Lower lobe of right lung (tissue), 2 donors: Measurements from ENCODE around the gene FAM171A2. TPM values are rescaled to one million over a fixed set of nuclear protein-coding genes. Genes with fewer than 3 reads are reported as not detected.
A peak's percentile ranks its signal among the peaks of the same experiment; 100 is the strongest.

ENCODE experiments used
- ATAC-seq, 2 donors: fragments of 200-7000 bp; cut with Tn5 transposase; one replicate each; pipeline ENCODE4 v1.9.1; 2020 to 2022; ENCODE audit warnings: mild to moderate bottlenecking in 2 of 2, moderate library complexity in 2 of 2
- DNase-seq: peaks from one replicate; pipeline ENCODE4 v3.0.0-alpha.2; 2020
- H3K27ac ChIP-seq: fragments of 200-600 bp; one replicate; pipeline ENCODE4 v1.8.0; 2022
- H3K27me3 ChIP-seq: fragments of 200-600 bp; one replicate; pipeline ENCODE4 v1.8.0; 2022; ENCODE audit warnings: low read depth
- H3K36me3 ChIP-seq: fragments of 200-600 bp; one replicate; pipeline ENCODE4 v1.8.0; 2022; ENCODE audit warnings: mild to moderate bottlenecking
- H3K4me1 ChIP-seq: fragments of 200-600 bp; one replicate; pipeline ENCODE4 v1.8.0; 2022
- H3K4me3 ChIP-seq: fragments of 200-600 bp; one replicate; pipeline ENCODE4 v1.8.0; 2022; ENCODE audit warnings: mild to moderate bottlenecking
- H3K9me3 ChIP-seq: fragments of 200-600 bp; one replicate; pipeline ENCODE4 v1.8.0; 2022
- CTCF ChIP-seq: fragments of 200-600 bp; IDR thresholded peaks from one replicate; pipeline ENCODE4 v1.8.0; 2022; ENCODE audit warnings: antibody characterized with exemption, mild to moderate bottlenecking
- intact Hi-C: fragments of 100-400 bp; cut with DNase I; formaldehyde crosslinking; loops from one replicate; pipeline ENCODE4 v1.11.0; 2022
- total RNA-seq: library from RNA; stranded (reverse); fragmentation: NEBNext Ultra II Directional; extraction: Animal tissue kit (Norgen Biotek cat#: 25700); gene quantifications from one replicate; pipeline ENCODE4 v1.2.1, GENCODE V29; 2021
- donor health status: DM: no; HTN: yes; CAD: no; lungs with severe emphysema.

FAM171A2 gene
- total RNA-seq, 1 donor from 2014 or later: 1.2 TPM

GRCh38 chr17:44351961-44352827, 11.5 kb downstream of the FAM171A2 start:
- intact Hi-C loops: no loop called here
- DNase-seq (no peak), ATAC-seq (no peak)
- Histone ChIP-seq H3K4me3 (no peak overlapping the region), H3K9me3 (no peaks in the 10 kb centered on the region), H3K36me3 (peaks cover 46% of the 10 kb centered on the region), H3K4me1 (peaks cover 17% of the 10 kb centered on the region), H3K27ac (no peak overlapping the region), H3K27me3 (no peaks in the 10 kb centered on the region)
- TF ChIP-seq CTCF: no peak

GRCh38 chr17:44351464-44351863, 12.2 kb downstream of the FAM171A2 start:
- intact Hi-C loops: no loop called here
- Histone ChIP-seq H3K4me1 (peaks cover 24% of the 10 kb centered on the region), H3K4me3 (no peak overlapping the region), H3K9me3 (no peaks in the 10 kb centered on the region), H3K27me3 (no peaks in the 10 kb centered on the region), H3K27ac (no peak overlapping the region), H3K36me3 (peaks cover 46% of the 10 kb centered on the region)
- DNase-seq (no peak), ATAC-seq (no peak)
- no peak for TF ChIP-seq CTCF

GRCh38 chr17:44350733-44351226, 12.9 kb downstream of the FAM171A2 start:
- Histone ChIP-seq H3K36me3 (peaks cover 46% of the 10 kb centered on the region), H3K27ac (no peak overlapping the region), H3K27me3 (no peaks in the 10 kb centered on the region), H3K4me1 (peaks cover 31% of the 10 kb centered on the region), H3K9me3 (no peaks in the 10 kb centered on the region), H3K4me3 (no peak overlapping the region)
- DNase-seq (peak; percentile 78), ATAC-seq (peak; percentile 61 to 69)
- TF ChIP-seq CTCF: peak; percentile 77
- intact Hi-C loops: no loop called here

- intact Hi-C loops: loop anchor here (10.0 kb wide), 1 partner anchor 135 kb away; the partner anchor contains the start of gene UBTF
- H3K4me3 ChIP-seq: no peak overlapping the region
- no peak for TF ChIP-seq CTCF
- ATAC-seq (no peak), DNase-seq (no peak)
- H3K36me3 ChIP-seq: peaks cover 46% of the 10 kb centered on the region
- H3K4me1 ChIP-seq: peaks cover 37% of the 10 kb centered on the region
- H3K27ac ChIP-seq: no peak overlapping the region
- H3K9me3 ChIP-seq: no peaks in the 10 kb centered on the region
- no peaks in the 10 kb centered on the region for H3K27me3 ChIP-seq
These were observed 14.0 kb downstream of the FAM171A2 start for GRCh38 chr17:44349553-44350070.

DNA sequence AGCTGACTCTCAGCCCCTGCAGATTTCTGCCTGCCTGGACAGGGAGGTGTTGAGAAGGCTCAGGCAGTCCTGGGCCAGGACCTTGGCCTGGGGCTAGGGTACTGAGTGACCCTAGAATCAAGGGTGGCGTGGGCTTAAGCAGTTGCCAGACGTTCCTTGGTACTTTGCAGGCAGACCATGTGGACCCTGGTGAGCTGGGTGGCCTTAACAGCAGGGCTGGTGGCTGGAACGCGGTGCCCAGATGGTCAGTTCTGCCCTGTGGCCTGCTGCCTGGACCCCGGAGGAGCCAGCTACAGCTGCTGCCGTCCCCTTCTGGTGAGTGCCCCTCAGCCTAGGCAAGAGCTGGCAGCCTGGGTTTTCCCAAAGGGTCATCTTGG, 14.7 kb downstream of the FAM171A2 start:
- H3K4me1 ChIP-seq: peaks cover 43% of the 10 kb centered on the region
- ATAC-seq (no peak), DNase-seq (no peak)
- intact Hi-C loops: loop anchor here (10.0 kb wide), 1 partner anchor 134 kb away; the partner anchor contains the start of gene UBTF
- no peaks in the 10 kb centered on the region for H3K9me3 ChIP-seq
- H3K4me3 ChIP-seq: no peak overlapping the region
- H3K27me3 ChIP-seq: no peaks in the 10 kb centered on the region
- TF ChIP-seq CTCF: no peak
- no peak overlapping the region for H3K27ac ChIP-seq
- peaks cover 46% of the 10 kb centered on the region for H3K36me3 ChIP-seq
